NT2/D1 (cell line): ENCODE results near the gene BRMS1.

ENCODE experiments used
- YY1 ChIP-seq: IDR thresholded peaks from 2 replicates; pipeline ENCODE4 v1.6.1; 2011; ENCODE audit not compliant: insufficient read length, insufficient read depth
- ZNF274 ChIP-seq: IDR thresholded peaks from 2 replicates; pipeline ENCODE4 v1.6.1; 2011; ENCODE audit warnings: mild to moderate bottlenecking, low read depth, low read length

GRCh38 chr11:66297610-66298009, 47.3 kb downstream of the BRMS1 start:
- TF ChIP-seq ZNF274, result no peak
- no peak for TF ChIP-seq YY1
